HL-60 (cell line): ENCODE results near the gene FRK.

Experiments used
- CTCF ChIP-seq: IDR thresholded peaks from one replicate; pipeline ENCODE4 v1.5.1; 2011; ENCODE audit warnings: low read length, control low read depth, inconsistent platforms; ENCODE audit not compliant: insufficient read depth
- GABPA ChIP-seq: IDR thresholded peaks from 2 replicates; pipeline ENCODE4 v1.6.1; 2012; ENCODE audit warnings: low read depth

- TF ChIP-seq CTCF = no peak
- no peak for TF ChIP-seq GABPA
Measured at GRCh38 chr6:116084284-116084683, 23.6 kb upstream of the FRK start.
